Kidney (tissue), 14 donors: Measurements from ENCODE around the gene PPM1B. TPM values are rescaled to one million over a fixed set of nuclear protein-coding genes. Genes with fewer than 3 reads are reported as not detected.
A peak's percentile ranks its signal among the peaks of the same experiment; 100 is the strongest.

Experiments
- DNase-seq, 5 donors: peaks; one replicate each; pipeline ENCODE4 v3.0.0-alpha.2; 2013 to 2020
- FAIRE-seq: peaks from 2 replicates; lab custom pipeline; 2012; peaks lifted over from hg19 to GRCh38; lab: Jason Lieb, UNC
- H3K27ac ChIP-seq, 2 donors: one replicate each; pipeline ENCODE4 v1.7.0; 2013; ENCODE audit warnings: low read depth in 2 of 2, low read length in 2 of 2, inconsistent platforms in 1 of 2
- H3K27me3 ChIP-seq: one replicate; pipeline ENCODE4 v1.7.1; 2013; ENCODE audit warnings: low read length, inconsistent platforms; ENCODE audit not compliant: control insufficient read depth, insufficient read depth
- H3K36me3 ChIP-seq, 3 donors: one replicate each; pipeline versions ENCODE4 v1.7.0 to v1.7.1; 2013; ENCODE audit warnings: low read length in 3 of 3, control low read depth in 1 of 3, inconsistent platforms in 1 of 3; ENCODE audit not compliant: insufficient read depth in 3 of 3, control insufficient read depth in 2 of 3
- H3K4me1 ChIP-seq, 3 donors: one replicate each; pipeline versions ENCODE4 v1.7.0 to v1.7.1; 2013; ENCODE audit warnings: low read length in 3 of 3, inconsistent platforms in 1 of 3, low read depth in 1 of 3; ENCODE audit not compliant: control insufficient read depth in 2 of 3, insufficient read depth in 2 of 3
- H3K4me3 ChIP-seq, 3 donors: one replicate each; pipeline versions ENCODE4 v1.7.0 to v1.8.1; 2013; ENCODE audit warnings: low read length in 3 of 3, control low read depth in 1 of 3, inconsistent platforms in 1 of 3
- H3K9ac ChIP-seq, 3 donors: one replicate each; pipeline versions ENCODE4 v1.7.0 to v1.7.1; 2013; ENCODE audit warnings: low read length in 3 of 3, control low read depth in 1 of 3, inconsistent platforms in 1 of 3
- H3K9me3 ChIP-seq, 3 donors: one replicate each; pipeline versions ENCODE4 v1.7.0 to v1.7.1; 2013; ENCODE audit warnings: low read length in 3 of 3, control low read depth in 1 of 3, inconsistent platforms in 1 of 3; ENCODE audit not compliant: control insufficient read depth in 2 of 3, insufficient read depth in 1 of 3
- intact Hi-C: fragments of 100-400 bp; cut with DNase I; formaldehyde crosslinking; loops from one replicate; pipeline ENCODE4 v1.11.1; 2022
- polyA plus RNA-seq: library from polyadenylated mRNA; stranded (reverse); fragments of 350-450 nt; fragmentation: Illumina TruSeq; extraction: RNeasy Lipid Tissue Mini Kit (QIAGEN cat#74804); gene quantifications from one replicate; pipeline ENCODE4 v1.2.3, GENCODE V29; 2014; ENCODE audit warnings: low read depth, low replicate concordance; ENCODE audit not compliant: insufficient read depth
- total RNA-seq: library from RNA; stranded (reverse); fragmentation: NEBNext Ultra II Directional; extraction: Animal tissue kit (Norgen Biotek cat#: 25700); gene quantifications from one replicate; pipeline ENCODE4 v1.2.1, GENCODE V29; 2021
- TF ChIP-seq, protein P1 (sequence below): IDR thresholded peaks from 3 replicates; pipeline ENCODE4 v1.5.1; 2012; ENCODE audit warnings: mild to moderate bottlenecking, moderate library complexity, borderline replicate concordance; ENCODE audit not compliant: insufficient read depth; ENCODE audit errors: extremely low read depth
- donor health status: control.
- donor health status: control.
- donor health status: control.
- donor health status: control.
- donor health status: control.
- donor health status: DM: yes; HTN: yes; CAD: no.
- donor health status: Normal renal cell carcinoma (clear cell type).

The PPM1B gene
- total and polyA plus RNA-seq, 2 donors from 2014 or later, result 19.8 to 45.9 TPM

DNA sequence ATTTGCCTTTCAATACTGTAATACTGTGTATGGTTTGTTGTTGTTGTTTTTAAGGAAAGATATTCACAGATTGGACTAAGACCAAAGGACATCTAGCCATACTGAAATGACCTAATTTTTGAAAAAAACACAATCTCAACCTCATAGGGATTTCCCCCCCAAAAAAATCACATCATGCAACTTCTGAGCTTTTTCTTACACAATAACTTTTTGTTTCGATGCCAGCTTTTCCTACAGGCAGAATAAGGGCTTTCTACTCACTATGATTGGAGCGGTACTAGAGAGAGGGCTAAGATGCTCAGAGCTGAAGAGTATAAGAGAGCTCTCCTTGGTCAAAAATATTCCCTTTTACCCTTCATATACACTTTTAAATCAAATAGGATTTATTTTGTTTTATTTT lies 74.2 kb downstream of the PPM1B start:
- H3K9ac ChIP-seq, result no peak overlapping the region
- FAIRE-seq, result no peak
- DNase-seq, result no peak
- H3K4me1 ChIP-seq, result peaks cover 5 to 26% (median 8%) of the 10 kb centered on the region in 3 donors
- no peak overlapping the region for H3K27ac ChIP-seq
- TF ChIP-seq, protein P1, sequence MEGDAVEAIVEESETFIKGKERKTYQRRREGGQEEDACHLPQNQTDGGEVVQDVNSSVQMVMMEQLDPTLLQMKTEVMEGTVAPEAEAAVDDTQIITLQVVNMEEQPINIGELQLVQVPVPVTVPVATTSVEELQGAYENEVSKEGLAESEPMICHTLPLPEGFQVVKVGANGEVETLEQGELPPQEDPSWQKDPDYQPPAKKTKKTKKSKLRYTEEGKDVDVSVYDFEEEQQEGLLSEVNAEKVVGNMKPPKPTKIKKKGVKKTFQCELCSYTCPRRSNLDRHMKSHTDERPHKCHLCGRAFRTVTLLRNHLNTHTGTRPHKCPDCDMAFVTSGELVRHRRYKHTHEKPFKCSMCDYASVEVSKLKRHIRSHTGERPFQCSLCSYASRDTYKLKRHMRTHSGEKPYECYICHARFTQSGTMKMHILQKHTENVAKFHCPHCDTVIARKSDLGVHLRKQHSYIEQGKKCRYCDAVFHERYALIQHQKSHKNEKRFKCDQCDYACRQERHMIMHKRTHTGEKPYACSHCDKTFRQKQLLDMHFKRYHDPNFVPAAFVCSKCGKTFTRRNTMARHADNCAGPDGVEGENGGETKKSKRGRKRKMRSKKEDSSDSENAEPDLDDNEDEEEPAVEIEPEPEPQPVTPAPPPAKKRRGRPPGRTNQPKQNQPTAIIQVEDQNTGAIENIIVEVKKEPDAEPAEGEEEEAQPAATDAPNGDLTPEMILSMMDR, result no peak
- intact Hi-C loops, result no loop called here
- H3K27me3 ChIP-seq, result no peaks in the 10 kb centered on the region
- H3K9me3 ChIP-seq, result no peaks in the 10 kb centered on the region
- no peaks in the 10 kb centered on the region for H3K36me3 ChIP-seq
- H3K4me3 ChIP-seq, result no peak overlapping the region

DNA sequence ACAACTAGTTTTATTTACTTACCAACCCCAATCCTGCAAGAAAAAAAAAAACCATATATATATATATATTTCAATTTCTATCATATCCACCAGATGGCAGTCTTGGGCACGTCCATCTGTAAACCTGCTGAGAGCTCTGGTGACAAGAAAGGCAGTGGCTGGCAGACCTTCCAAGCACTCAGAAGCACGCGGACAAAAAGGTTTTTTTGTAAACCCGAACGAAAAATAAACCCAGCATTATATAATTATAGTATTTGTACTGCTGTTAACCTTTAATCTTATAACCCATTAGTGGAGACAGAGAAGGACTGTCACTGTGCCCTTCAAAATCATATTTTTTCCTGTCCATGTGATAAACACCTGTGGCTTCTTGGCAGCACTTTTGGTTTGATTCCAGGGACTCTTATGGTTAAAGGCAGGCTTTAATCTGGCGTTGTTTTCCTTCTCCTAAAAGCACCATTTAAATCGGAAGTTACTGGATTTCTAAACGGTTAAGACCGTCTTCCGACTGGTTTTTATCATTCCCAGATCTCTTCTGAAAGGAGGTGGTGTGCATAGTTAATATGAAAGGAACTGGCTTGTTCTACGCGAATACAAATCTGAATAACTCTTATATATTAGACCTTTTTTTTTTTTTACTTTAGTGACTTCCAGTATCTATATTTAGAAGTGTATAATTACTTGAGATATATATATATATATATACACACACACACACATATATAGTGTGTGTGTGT lies 75.6 kb downstream of the PPM1B start:
- peaks cover 5 to 26% (median 10%) of the 10 kb centered on the region in 3 donors for H3K4me1 ChIP-seq
- H3K9me3 ChIP-seq, result no peaks in the 10 kb centered on the region
- intact Hi-C loops, result no loop called here
- H3K36me3 ChIP-seq, result no peaks in the 10 kb centered on the region
- TF ChIP-seq, protein P1, result peak; percentile 45
- no peaks in the 10 kb centered on the region for H3K27me3 ChIP-seq
- H3K4me3 ChIP-seq, result peak overlapping the region; percentile 17 to 70 (median 57)
- H3K9ac ChIP-seq, result peak overlapping the region; percentile 7 to 74 (median 49)
- FAIRE-seq (peak; percentile 84), DNase-seq (peak in 3 of 5 donors; percentile 56 to 91 (median 89))
- peak overlapping the region; percentile 78 to 85 for H3K27ac ChIP-seq

DNA sequence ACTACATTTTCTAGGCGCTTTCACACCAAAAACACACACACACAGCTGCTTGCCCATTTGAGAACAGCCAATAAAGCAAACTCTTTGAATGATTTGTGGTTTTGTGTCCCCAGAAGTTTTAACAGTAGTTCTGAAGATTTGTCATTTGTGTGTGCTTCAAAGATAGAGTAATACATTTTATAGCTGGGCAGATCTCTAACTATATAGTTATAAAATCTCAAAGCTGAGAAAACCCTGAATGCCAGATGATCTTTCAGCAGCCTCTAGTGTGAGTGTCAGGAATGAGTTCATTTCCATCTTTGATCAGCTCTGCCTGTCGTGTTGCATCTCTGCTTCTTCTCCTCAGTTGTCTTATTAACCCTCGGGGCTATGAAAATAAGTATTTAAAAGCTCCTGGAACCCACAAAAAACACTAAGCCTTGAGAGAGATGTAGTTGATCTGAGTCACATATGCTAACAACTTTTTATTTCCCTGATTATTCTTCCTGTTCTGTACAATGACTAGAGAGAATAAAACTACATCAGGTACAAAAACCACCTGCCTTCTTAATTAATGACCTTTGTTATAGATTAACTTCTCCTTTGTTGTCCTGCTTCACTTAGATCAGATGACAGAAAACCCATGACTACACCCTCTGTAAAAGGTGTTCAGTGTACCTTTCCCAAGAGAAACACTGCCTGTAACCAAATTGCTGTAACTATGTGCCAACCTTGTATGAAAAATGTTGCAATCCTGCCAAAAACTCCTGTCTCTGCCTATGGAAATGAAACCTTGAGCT lies 76.6 kb downstream of the PPM1B start:
- TF ChIP-seq, protein P1, result no peak
- H3K36me3 ChIP-seq, result no peaks in the 10 kb centered on the region
- H3K27me3 ChIP-seq, result no peaks in the 10 kb centered on the region
- H3K4me1 ChIP-seq, result peaks cover 5 to 26% (median 10%) of the 10 kb centered on the region in 3 donors
- FAIRE-seq (peak; percentile 88), DNase-seq (peak in 2 of 5 donors; percentile 71 to 72)
- H3K4me3 ChIP-seq, result peak overlapping the region in 2 of 3 donors; percentile 11 to 15
- peak overlapping the region; percentile 79 to 81 for H3K27ac ChIP-seq
- intact Hi-C loops, result no loop called here
- peak overlapping the region in 1 of 3 donors; percentile 49 for H3K9ac ChIP-seq
- H3K9me3 ChIP-seq, result no peaks in the 10 kb centered on the region
